ENCODE results near the gene FN3KRP.

FN3KRP gene

GRCh38 chr17:82716203-82717010, at the start of gene FN3KRP:
FN3KRP (plus strand) TSS chr17:82716706; CDS start chr17:82716756, 50 bp downstream.
- peak; percentile 94 for DNase-seq

- DNase-seq: no peak
These were observed 49.4 kb upstream of the FN3KRP start for GRCh38 chr17:82666931-82667667.

GRCh38 chr17:82667668-82668000, 48.9 kb upstream of the FN3KRP start:
- no peak for DNase-seq

- no peak for DNase-seq
These were observed 48.4 kb upstream of the FN3KRP start for GRCh38 chr17:82668024-82668630.

- peak; percentile 66 for DNase-seq
These were observed 47.8 kb upstream of the FN3KRP start for GRCh38 chr17:82668631-82669099.

GRCh38 chr17:82670661-82671450, 45.6 kb upstream of the FN3KRP start:
- DNase-seq: no peak

- DNase-seq: no peak
These were observed 41.6 kb upstream of the FN3KRP start for GRCh38 chr17:82674656-82675475.

GRCh38 chr17:82675476-82676245, 40.8 kb upstream of the FN3KRP start:
- DNase-seq: no peak

GRCh38 chr17:82677353-82677925, 39.1 kb upstream of the FN3KRP start:
- no peak for DNase-seq

- DNase-seq: no peak
These were observed 38.1 kb upstream of the FN3KRP start for GRCh38 chr17:82678265-82678891.

GRCh38 chr17:82679586-82680465, 36.7 kb upstream of the FN3KRP start:
- DNase-seq: no peak

- DNase-seq: no peak
These were observed 35.0 kb upstream of the FN3KRP start for GRCh38 chr17:82681547-82681946.

- DNase-seq: no peak
These were observed 33.0 kb upstream of the FN3KRP start for GRCh38 chr17:82683534-82683933.

- no peak for DNase-seq
These were observed 32.2 kb upstream of the FN3KRP start for GRCh38 chr17:82684228-82684841.

GRCh38 chr17:82685291-82685690, 31.2 kb upstream of the FN3KRP start:
- DNase-seq: no peak

GRCh38 chr17:82686366-82687324, 29.9 kb upstream of the FN3KRP start:
- DNase-seq: no peak

- DNase-seq: no peak
These were observed 29.1 kb upstream of the FN3KRP start for GRCh38 chr17:82687375-82687861.
